DOHH2 (cell line): ENCODE data around the gene SH3RF3.

ENCODE experiments used
- EZH2phosphoT487 ChIP-seq: fragments of 200-600 bp; sonication (generic); IDR thresholded peaks from 2 replicates; pipeline ENCODE4 v1.6.1; 2017; ENCODE audit warnings: borderline replicate concordance, mild to moderate bottlenecking, antibody characterized with exemption, low read length, moderate library complexity, mixed read lengths
- TF ChIP-seq, protein P1 (sequence below): fragments of 200-600 bp; sonication (generic); IDR thresholded peaks from one replicate; pipeline ENCODE4 v1.5.1; 2014; ENCODE audit warnings: antibody characterized with exemption, mild to moderate bottlenecking, low read depth, low read length; ENCODE audit not compliant: poor library complexity, severe bottlenecking

DNA sequence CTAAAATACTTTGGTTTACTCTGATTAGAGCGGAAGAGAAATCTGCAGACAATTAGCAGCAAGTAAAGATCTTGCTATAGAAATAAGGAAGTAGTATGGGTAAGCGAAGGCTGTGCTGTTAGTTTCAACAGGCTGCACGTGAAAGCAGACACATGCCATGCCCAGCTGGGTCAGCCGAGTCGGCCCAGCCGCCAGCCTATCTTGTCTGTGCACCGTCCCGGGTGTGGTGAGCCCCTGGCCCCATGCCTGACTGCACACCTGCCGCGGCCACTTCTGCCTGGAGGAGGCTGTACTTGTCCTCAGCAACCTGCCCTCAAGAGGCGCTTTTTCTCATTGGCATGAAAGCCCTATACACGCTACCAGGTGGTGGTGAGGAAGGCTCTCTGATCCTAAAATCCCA lies 299.3 kb downstream of the SH3RF3 start:
- TF ChIP-seq, protein P1, sequence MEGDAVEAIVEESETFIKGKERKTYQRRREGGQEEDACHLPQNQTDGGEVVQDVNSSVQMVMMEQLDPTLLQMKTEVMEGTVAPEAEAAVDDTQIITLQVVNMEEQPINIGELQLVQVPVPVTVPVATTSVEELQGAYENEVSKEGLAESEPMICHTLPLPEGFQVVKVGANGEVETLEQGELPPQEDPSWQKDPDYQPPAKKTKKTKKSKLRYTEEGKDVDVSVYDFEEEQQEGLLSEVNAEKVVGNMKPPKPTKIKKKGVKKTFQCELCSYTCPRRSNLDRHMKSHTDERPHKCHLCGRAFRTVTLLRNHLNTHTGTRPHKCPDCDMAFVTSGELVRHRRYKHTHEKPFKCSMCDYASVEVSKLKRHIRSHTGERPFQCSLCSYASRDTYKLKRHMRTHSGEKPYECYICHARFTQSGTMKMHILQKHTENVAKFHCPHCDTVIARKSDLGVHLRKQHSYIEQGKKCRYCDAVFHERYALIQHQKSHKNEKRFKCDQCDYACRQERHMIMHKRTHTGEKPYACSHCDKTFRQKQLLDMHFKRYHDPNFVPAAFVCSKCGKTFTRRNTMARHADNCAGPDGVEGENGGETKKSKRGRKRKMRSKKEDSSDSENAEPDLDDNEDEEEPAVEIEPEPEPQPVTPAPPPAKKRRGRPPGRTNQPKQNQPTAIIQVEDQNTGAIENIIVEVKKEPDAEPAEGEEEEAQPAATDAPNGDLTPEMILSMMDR = no peak
- no peak for TF ChIP-seq EZH2phosphoT487
